HG03442 (cell line): ENCODE results near the gene DOHH.
"Not testable (repeated sequence)": the region's sequence is repeated elsewhere in the genome, so short reads cannot be mapped to it uniquely, and the experiment has no call there.

Experiments
- ATAC-seq: cut with Tn5 transposase; IDR thresholded peaks from one replicate; pipeline ENCODE4 v1.9.1; 2021; ENCODE audit warnings: mild to moderate bottlenecking, moderate library complexity; ENCODE audit not compliant: unreplicated experiment

DOHH gene

DNA sequence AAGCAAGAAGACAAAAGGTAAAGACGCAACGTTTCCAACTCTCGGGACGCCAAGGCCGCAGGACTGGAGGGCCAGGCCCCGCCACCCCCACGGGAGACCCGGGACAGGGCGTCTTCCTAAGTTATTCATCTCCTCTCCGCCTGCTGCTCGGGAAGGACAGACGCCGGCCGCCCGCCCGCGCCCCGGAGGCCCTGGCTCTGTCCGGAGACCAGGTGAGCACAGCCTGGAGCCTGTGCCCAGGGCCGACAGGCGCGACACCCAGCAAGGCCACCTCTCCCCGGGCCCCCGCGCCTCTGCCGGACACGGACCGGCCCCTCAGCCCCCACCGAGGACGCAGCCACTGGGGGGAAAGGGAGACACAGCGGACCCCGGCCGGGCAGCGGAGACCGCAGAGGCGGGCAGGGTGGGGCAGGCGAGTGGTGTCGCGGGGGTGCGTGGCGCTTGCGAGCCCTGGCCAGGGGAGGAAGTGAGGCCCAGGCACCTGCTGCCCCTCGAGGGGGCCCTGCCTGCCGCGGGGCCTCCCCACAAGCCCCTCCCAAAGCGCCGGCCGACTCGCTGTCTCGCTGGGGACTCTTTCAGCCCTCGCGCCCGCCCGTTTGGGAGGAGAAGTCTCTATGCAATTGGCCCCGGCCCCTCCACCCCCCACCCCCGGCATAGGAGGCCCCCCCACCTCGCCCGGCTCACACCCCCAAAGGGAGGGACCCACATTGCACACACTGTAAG lies 37.3 kb downstream of the DOHH start:
- no peak for ATAC-seq

DNA sequence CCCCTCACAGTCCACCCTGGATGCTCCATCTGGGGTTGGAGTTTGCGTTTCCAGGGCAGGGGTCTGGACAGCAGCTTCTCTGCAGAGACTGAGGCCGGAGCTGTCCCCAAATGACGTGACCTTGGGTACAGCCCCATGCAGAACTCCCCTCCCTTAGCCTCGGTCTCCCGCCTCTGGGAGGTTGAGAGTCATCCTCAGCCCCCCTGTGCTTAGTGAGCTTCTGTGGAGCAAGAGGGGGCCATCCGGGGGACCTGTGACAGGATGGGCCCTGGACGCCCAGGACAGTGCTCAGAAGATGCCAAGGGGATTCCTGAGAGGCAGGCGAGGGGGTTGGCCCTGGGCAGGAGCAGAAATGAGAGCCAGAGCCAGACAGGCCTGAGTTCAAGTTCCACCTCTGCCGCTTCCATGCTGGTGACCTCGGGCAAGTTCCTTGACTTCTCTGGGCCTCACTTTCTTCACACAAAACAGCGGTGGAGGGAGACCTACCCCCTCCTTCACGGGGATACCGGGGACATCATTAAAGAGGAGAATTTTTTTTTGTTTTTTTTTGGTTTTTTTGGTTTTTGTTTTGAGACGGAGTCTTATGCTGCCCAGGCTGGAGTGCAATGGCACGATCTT lies 40.4 kb downstream of the DOHH start:
- ATAC-seq, result no peak

DNA sequence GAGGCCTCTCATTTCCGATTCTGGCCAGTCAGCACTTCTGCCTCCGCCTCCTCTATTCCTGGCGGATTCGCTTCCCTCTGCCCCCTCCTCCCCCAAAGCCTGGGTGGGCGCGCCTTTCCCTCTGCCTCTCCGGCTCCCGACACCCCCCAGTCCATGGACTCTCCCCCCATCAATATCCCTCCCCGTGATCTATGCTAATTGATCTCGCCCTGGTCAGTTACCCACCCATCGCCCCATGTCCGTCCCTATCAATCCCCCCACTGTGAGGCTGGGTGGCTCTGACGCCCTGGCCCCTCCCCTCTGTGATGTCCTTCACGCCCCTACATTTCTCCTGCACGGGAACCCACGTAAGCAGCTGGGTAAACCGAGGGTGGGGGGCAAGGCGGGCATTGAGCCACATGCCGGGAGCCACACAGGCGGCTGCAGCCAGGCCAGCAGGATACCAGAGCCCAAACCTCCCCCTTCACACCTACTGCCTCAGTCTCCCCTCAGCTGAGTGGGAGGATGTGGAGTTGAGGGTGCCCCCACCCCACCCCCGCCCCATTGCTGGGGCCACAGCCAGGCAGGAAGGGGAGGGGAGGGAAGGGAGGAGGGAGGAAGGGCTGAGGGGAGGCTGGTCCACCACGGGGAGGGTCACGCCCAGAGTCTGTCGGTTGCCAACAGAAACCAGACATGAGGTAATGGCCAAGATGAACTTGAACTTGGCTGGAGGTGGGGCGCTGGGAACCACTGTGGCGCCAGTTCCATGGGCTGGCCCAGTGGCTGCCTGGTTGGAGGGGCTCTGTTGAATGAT lies 41.2 kb downstream of the DOHH start:
- ATAC-seq, result no peak

DNA sequence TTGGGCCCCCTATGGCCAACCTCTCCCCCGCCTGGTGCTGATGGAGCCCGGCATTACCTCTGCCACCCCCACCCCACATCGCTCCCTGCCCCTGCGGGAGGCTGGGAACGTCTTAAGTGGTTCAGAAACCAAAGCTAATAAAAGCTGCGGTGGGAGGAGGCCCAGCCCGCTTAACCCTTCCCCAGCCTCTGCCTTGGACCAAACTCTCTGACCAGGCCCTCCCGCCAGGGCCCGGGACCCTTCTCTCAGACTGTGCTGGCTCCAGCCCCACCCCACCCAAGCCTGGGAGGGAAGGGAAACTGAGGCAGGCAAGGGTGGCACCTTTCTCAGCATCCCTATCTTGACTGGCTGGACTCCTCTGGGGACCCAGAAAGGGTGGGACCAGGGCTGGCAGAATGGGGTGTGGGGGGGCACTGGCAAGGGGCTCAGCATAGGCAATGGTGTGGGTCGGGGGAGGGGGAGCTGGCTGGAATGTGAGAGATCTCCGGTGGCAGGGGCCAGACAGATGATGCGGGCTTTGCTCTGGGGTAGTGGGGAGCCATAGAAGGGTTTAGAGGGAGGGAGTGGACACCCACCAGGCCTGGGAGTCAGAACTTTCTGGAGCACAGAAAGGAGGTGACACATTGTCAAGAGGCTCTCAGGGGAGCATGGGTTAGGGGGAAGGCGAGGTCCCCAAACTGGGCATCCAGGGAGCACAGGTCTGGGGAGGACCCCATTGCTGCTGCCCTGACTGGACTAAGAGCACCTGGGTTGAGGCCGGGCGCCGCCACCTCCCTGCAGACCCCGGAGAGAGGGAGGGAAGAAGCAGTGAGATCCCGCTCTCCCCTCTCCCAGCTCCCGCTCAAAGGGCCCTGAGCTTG lies 42.0 kb downstream of the DOHH start:
- no peak for ATAC-seq

DNA sequence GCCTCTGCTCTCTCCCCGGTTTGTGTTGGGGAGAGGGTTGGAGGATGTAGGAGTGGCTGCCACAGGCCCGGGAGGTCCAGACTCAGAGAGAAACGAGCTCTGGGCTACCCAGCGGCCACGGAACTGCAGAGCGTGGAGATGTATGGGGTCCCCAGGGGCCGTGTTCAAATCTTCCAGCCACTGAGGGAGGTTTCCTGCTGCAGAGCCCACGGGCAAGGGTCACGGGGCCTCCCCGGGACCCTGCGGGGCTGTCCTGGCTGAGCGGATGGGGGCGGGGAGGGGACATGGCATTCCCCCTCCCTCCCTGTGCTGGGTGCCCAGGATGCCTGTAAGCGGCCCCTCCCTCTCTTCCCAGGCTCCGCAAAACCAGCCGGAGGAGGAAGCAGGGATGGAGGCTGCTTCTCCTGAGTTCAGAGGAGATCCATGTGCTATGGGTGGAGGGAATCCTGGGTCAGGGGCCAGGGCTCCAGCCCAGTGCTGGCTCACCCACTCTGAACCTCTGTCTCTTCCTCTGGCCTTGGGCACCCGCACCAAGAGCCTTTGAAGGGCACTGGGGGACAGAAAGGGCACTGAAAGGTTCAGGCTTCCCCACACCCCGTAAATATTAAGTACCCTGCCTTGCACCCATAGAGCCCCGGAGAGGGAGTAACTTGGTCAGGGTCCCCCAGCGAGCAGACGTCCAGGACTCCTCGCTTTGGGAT lies 42.8 kb downstream of the DOHH start:
- no peak for ATAC-seq

DNA sequence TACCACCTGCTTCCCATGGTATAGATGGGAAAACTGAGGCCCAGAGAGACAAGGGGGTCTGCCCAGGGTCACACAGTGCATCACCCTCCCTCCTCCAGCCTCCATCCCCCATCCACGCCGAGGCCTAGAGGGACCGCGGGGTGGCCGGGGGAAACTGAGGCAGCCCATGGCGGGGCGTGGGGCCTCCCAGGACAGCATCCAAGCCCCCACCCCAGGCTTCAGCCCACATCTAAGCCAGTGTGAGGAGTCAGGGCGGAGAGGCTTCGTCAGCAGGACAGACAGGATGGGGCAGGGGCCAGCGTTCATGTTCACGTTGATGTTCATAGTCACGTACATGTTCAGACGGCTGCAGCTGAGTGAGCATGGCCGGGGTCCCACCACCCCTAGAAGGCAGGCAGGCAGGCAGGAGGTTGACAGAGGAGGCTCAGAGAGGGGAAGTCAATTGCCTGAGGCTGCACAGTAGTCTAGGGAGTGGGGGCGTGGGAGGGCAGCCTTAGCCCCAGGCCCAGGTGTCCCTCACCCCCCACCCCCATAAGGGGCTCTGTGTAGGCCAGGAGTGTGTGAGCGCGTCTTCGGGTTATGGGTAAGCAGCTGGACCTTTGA lies 43.4 kb downstream of the DOHH start:
- ATAC-seq, result no peak

DNA sequence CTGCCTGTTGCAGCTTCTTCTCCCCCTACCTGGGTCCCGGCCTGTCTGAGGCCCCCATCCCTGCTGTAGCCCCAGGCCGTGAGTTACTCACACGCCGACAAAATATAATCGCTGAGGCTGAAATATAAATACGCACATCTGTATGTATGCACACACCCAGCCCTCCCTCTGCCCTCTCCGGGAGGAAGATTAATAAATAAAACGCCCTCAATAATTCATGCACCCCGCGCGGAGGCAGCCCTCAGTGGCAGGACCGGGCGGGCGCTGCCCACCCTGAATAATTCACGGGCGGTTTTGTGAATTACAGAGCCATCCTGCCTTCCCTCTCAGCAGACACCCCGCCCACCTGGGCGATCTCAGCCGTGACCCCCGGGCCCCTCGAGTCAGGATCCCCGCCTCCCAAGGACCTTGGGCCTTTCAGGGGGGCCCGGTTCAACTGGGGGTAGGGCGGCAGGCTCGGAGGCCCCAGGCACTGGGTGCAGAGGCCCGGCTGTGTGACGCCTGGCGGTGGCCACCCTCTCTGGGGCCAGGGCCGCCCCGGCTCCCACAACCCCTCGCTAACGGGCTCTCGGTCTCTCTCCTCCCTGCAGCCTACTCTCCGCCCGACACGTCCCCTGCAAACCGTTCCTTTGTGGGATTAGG lies 44.4 kb downstream of the DOHH start:
- ATAC-seq, result no peak

DNA sequence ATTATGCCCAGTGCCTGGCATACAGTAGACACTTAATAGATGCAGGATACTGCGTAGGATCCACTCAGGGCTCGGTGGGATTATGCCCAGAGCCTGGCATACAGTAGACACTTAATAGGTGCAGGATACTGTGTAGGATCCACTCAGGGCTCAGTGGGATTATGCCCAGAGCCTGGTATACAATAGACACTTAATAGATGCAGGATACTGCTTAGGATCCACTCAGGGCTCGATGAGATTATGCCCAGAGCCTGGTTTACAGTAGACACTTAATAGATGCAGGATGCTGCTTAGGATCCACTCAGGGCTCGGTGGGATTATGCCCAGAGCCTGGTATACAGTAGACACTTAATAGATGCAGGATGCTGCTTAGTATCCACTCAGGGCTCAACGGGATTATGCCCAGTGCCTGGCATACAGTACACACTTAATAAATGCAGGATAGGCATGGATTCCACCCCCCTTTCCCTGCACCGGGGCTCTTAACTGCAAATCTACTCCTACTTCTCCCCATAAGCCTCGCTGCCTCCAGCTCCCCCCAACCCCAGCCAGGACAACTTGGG lies 45.0 kb downstream of the DOHH start:
- no peak for ATAC-seq

DNA sequence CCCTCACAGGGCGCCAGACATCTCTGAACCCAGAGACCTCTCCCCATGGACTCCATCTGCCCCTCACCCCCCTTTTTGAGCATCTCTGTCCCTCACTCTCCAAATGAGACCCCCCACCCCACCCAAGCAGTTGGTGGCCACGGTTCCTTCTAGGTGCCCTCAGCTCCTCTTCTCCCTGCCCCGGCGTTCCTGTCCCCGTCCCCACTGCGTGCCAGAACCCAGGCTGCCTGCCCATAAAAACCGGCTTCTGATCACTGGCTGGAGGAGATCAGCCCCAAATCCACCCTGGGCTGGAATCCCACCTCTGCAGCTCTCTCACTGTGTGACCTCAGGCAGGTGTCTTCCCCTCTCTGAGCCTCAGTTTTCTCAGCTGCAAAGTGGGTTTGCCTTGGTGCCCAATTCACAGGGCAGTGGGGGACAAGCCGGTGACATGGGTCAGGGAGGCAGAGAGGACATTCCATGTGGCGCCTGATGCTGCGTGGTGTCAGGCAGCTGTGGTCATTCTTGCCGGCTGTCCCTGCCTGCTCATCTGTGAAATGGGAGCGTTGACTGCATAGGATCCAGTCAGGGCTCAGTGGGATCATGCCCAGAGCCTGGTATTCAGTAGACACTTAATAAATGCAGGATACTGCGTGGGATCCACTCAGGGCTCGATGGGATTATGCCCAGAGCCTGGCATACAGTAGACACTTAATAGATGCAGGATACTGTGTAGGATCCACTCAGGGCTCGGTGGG lies 45.6 kb downstream of the DOHH start:
- ATAC-seq, result no peak

DNA sequence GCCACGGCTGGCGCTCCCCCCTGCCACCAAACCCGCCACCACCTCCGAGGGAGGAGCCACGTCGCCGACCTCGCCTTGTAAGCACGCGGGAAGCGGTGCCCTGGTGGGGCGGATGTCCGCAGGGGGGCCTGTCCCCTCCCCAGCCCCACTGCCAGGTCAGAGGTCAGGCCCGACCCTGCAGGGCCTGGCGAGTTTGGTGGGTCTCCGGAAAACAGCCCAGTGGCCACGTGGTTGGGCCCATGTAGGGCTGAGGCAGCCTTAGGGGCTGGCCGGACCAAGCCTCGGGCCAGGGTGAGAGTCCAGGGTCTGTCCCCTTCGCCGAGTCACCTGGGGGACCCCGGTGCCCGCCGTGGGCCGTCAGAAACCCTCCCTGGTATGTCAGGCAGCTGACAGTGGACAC lies 46.6 kb downstream of the DOHH start:
- ATAC-seq, result no peak

DNA sequence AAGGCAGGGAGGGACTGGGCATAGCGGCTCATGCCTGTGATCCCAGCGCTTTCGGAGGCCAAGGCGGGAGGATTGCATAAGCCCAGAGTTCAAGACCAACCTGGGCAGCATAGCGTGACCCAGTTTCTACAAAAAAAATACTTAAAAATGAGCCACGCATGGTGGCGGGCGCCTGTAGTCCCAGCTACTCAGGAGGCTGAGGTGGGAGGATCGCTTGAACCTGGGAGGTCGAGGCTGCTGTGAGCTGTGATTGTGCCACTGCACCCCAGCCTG lies 47.6 kb downstream of the DOHH start:
- ATAC-seq, result not testable (repeated sequence)

DNA sequence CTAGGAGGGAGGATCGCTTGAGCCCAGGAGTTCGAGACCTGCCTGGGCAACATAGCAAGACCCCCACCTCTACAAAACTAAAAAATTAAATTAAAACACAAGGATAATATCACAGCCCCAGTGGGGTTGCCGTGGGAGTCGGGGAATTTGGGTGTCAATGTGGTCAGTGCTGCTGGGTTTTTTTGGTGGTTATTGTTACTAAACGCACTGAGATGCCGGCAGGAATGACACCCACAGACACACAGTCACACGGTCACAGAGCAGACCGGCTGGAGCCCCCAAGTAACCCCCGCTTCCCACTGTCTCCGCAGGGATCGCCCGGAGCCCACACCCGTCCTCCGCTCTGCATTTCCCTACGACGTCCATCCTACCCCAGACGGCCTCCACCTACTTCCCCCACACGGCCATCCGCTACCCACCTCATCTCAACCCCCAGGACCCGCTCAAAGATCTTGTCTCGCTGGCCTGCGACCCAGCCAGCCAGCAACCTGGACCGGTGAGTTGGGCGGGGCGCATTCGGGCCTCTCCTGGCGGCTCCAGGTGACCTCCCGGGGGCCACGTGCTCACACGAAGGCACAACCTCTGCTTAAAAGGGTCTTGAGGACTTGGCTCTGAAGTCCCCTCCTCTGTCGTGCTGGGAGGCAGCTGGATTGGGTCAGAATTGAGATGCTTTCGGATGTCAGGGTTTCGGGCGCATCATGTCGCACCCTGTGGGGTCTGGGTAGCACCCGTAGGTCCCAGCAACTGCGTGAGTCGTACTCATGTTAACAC lies 48.1 kb downstream of the DOHH start:
- no peak for ATAC-seq

DNA sequence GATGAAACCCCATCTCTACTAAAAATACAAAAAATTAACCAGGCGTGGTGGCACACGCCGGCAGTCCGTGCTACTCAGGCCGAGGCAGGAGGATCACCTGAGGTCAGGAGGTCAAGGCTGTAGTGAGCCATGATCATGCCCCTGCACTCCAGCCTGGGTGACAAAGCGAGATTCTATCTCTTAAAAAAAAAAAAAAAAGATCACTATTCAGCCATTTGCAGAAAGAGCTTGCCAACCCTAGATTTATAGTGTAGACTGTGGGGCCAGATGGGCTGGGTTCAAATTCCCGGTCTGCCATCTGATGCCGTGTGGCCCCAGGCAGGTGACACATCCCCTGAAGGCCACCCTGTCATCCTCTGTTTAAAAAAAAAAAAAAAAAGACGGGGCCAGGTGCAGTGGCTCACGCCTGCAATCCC lies 49.0 kb downstream of the DOHH start:
- ATAC-seq, result no peak

DNA sequence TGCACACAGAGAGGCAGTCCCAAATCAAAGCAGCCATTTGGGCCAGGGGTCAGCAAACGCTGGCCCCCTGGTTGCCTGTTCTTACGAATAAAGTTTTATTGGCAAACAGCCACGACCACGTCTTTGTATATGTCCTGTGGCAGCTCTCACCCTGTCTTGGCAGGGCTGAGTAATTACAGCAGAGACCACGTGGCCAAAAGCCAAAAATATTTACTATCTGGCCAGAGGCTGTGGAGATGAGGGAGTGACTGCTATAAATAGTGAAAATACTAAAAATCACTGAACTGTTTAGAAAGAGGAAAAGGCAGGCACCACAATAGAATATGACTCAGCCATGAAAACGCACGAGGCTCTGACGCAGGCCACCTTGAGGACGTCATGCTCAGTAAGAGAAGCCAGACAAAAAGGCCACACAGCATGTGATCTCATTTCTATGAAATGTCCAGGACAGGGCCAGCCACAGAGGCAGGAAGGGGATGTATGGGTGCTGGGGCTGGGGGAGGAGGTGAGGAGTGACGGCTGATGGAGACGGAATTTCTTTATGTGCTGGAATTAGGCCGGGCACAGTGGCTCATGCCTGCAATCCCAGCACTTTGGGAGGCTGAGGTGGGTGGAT lies 49.6 kb downstream of the DOHH start:
- no peak for ATAC-seq

DNA sequence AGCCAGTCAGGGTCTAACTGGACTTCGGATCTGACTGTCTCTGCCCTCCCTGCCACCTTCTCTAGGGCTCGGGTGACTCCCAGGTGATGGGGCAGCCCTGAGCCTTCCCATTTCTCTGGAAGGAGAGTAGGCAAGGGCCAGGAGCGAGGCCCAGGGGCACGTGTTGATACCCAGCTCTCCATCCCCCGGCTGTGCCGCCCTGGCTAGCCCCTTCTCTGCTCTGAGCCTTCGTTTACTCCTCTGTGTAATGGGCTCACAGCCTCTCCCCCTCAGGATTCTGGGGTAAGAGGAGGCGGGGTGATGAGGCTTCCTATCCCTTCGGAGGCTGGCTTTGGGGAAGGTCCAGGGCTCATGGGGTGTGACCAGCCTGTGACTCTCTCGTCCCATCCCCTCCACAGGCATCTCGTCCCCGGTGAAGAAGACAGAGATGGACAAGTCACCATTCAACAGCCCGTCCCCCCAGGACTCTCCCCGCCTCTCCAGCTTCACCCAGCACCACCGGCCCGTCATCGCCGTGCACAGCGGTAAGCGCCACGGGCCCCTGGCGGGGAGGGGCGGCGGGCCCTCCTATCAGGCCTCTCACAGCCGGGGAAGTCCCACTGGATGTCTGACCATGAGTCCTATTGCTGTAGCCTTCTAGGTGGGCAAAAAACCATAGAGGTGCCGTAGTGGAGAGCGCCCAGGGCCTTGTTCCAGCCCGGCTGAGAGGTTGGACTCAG lies 51.7 kb downstream of the DOHH start:
- ATAC-seq, result no peak

DNA sequence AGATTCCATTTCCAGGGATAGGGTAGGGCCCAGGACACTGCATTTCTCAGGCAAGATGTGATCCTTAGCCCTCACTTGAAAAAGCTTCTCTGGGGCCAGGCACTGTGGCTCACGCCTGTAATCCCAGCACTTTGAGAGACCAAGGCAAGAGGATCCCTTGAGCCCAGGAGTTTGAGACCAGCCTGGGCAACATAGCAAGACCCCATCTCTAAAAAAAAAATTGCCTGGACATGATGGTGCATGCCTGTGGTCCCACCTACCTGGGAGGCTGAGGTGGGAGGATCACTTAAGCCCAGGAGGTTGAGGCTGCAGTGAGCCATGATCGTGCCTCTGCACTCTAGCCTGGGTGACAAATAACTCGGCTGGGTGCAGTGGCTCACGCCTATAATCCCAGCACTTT lies 53.8 kb downstream of the DOHH start:
- ATAC-seq, result not testable (repeated sequence)

DNA sequence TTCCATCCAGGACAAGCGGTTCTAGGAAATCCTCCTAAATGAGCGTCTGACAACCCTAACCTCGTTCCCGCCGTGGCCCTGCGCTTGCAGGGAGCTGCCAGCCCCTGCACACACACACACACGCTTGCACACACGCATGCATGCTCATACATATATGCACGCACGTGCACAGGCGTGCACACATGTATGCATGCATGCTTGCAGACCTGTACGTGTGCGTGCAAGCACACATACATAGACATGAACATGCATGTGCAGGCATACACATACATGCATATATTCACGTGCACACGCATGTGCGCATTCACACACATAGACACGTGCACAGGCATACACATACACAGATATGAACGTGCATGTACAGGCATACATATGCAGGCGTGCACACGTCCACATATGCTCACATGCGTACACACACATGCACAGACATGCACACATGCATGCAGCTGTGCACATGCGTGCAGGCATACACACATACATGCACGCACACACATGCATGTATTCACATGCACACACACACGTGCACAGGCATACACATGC lies 55.7 kb downstream of the DOHH start:
- no peak for ATAC-seq
